Body of pancreas (tissue), 4 donors: ENCODE data around the gene WDR86.

Experiments used
- CTCF ChIP-seq, 7 experiments: fragments of 450-650 bp in 4 of 7; fragments of 200-600 bp in 3 of 7; sonication (generic) in 3 of 7; IDR thresholded peaks; one replicate each; pipeline ENCODE4 v1.5.1; 2016 to 2019; ENCODE audit warnings: antibody characterized with exemption in 7 of 7
- POLR2A ChIP-seq, 3 donors: fragments of 450-650 bp; IDR thresholded peaks; one replicate each; pipeline ENCODE4 v1.6.1; 2016; ENCODE audit warnings: antibody characterized with exemption in 3 of 3, mild to moderate bottlenecking in 2 of 3

DNA sequence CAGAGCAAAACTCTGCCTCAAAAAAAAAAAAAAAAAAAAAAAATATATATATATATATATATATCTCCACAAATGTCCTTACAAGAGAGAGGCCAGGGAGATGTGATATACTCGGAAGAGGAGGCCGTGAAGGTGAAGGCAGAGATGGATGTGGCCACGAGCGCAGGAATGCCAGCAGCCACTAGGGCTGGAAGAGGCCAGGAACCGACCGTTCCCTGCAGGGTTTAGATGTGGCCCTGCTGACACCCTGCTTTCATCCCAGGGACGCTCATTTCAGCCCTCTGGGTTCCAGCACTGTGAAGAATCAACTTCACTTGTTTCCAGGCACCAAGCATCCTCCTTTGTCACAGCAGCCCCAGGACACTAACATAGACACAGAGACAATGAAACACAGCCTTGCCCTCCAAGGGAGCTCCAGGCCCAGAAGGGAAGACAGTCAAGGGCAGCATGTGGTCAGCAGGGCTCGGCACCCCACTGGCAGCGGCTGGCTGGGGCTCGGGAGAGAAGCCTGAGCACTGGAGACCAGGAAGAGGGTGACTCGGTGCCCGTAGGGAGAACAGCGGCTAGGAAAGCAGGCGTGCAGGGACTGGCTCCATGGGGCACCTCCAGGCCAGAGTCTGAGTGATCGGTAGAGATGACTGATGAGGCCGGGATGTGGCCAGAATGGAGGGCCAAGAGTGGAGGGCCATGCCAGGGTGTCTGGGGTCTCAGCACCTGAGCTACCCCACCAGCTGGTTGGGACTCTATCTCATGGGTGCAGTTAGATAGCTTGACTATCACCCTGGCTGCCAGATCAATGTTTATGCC lies 7.6 kb downstream of the WDR86 start:
- TF ChIP-seq CTCF (IDR thresholded peaks at IDR 0.05) (no peak), POLR2A (IDR thresholded peaks at IDR 0.05) (no peak)
